ENCODE data around the gene NUDCD2. TPM values are rescaled to one million over a fixed set of nuclear protein-coding genes. Genes with fewer than 3 reads are reported as not detected.
A peak's percentile ranks its signal among the peaks of the same experiment; 100 is the strongest.

The NUDCD2 gene
- total and polyA plus RNA-seq, 2 donors from 2014 or later: 23.1 to 24.3 TPM

DNA sequence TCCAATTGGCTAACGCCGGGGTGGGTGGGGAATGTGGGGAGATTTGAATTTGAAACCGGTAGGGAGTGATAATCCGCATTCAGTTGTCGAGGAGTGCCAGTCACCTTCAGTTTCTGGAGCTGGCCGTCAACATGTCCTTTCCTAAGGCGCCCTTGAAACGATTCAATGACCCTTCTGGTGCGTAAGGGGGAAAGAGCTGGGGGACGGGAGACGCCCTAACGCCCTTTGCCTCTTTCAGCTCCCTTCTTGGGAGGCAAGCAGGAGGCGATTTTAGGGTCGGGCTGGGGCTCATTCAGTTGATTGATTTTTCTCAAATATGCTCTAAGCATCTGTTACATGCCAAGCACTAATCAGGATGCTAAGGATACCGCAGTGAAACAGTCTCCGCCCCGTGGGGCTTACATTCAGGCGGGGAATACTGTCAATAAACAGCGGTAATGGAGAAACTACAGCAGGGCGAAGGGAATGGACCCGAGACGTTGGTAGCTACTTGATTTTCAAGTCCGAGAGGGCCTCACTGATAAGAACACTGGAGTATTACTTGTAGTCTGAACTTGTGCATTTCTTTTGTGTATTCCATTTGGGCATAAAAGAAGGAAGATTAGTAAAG, 765 bp upstream of the NUDCD2 start, which contains the start of gene HMMR:
Gene HMMR (plus strand): TSS at position 71 of the 610 bp plus-strand sequence. CDS start 61 bp downstream, at position 132.
- no peaks in the 10 kb centered on the region for H3K9me3 ChIP-seq (ENCODE audit: control insufficient read depth in 2 of 3, insufficient read depth in 1 of 3, low read length in 3 of 3)
- peak within 1 kb of the TSS; percentile 41 to 100 (median 83) for H3K9ac ChIP-seq (ENCODE audit: low read length in 3 of 3)
- TF ChIP-seq CTCF (IDR thresholded peaks at IDR 0.05; ENCODE audit: borderline replicate concordance, extremely low read depth, insufficient read depth): no peak
- peaks cover 0 to 5% (median 4%) of the 10 kb centered on the region in 3 donors for H3K4me1 ChIP-seq (ENCODE audit: control insufficient read depth in 2 of 3, insufficient read depth in 2 of 3, low read depth in 1 of 3, low read length in 3 of 3)
- intact Hi-C loops (cut with DNase I): no loop called here
- H3K4me3 ChIP-seq (ENCODE audit: low read length in 3 of 3): peak within 1 kb of the TSS; percentile 96 to 100 (median 100)
- FAIRE-seq (no peak), DNase-seq (peak in 2 of 5 donors; percentile 58 to 71)
- H3K27me3 ChIP-seq (ENCODE audit: control insufficient read depth, insufficient read depth, low read length): no peaks in the 10 kb centered on the region
- H3K27ac ChIP-seq (ENCODE audit: low read depth in 2 of 2, low read length in 2 of 2): peak within 1 kb of the TSS; percentile 98 to 100
- H3K36me3 ChIP-seq (ENCODE audit: control insufficient read depth in 2 of 3, insufficient read depth in 3 of 3, low read length in 3 of 3): no peaks in the 10 kb centered on the region

DNA sequence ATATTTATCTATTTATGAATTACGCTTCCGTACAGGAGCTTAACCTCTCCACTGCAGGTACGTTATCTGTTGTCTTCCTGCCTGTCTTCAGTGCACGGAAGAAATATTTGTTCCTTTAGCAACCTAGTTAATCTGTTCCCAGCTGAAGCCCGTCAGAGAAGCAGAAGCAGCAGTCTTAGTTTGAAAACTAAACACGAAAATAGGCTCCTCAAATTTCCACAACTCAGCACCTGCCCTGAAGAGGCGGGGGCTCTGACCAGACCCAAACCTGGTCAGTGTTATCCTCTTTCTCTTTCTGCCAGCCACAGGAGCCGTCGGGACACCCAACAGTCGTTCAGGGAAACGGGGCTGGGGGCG, 462 bp downstream of the NUDCD2 start:
- intact Hi-C loops (cut with DNase I): no loop called here
- FAIRE-seq: no peak
- no peak for DNase-seq

DNA sequence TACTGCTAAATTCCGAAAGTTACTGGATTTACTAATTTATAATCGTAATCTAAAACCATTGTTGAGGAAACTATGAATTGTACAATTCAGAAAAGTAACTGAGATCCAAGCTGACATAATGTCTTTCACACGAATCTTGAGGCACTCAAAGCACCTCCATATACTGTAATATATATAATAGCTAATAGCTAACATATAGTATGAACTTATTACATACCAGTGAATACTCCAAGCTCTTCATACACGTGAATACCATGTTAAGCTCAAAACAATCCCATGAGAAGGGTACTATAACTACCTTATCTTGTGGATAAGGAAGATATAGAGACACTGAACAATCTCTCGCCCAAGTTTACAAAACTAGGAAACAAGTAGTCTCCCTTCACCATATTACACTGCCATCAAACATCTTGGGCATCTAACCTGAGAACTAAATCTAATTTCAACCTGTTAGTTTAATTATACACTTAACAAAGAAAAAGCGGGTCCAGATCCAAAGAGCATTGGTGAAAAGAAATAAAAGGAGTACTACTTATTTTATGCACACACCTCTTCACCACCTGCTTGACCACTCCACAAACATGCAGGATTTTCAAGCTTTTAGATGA, 1.0 kb downstream of the NUDCD2 start:
- intact Hi-C loops (cut with DNase I): no loop called here
- TF ChIP-seq CTCF (IDR thresholded peaks at IDR 0.05; ENCODE audit: borderline replicate concordance, extremely low read depth, insufficient read depth): no peak
- H3K9ac ChIP-seq (ENCODE audit: low read length in 3 of 3): peak overlapping the region; percentile 24 to 100 (median 83)
- FAIRE-seq (no peak), DNase-seq (no peak)
- peaks cover 0 to 5% (median 4%) of the 10 kb centered on the region in 3 donors for H3K4me1 ChIP-seq (ENCODE audit: control insufficient read depth in 2 of 3, insufficient read depth in 2 of 3, low read depth in 1 of 3, low read length in 3 of 3)
- H3K27me3 ChIP-seq (ENCODE audit: control insufficient read depth, insufficient read depth, low read length): no peaks in the 10 kb centered on the region
- peaks cover 0 to 3% (median 2%) of the 10 kb centered on the region in 3 donors for H3K36me3 ChIP-seq (ENCODE audit: control insufficient read depth in 2 of 3, insufficient read depth in 3 of 3, low read length in 3 of 3)
- H3K4me3 ChIP-seq (ENCODE audit: low read length in 3 of 3): peak overlapping the region; percentile 96 to 100 (median 100)
- peak overlapping the region in 1 of 2 donors; percentile 100 for H3K27ac ChIP-seq (ENCODE audit: low read depth in 2 of 2, low read length in 2 of 2)
- H3K9me3 ChIP-seq (ENCODE audit: control insufficient read depth in 2 of 3, insufficient read depth in 1 of 3, low read length in 3 of 3): no peaks in the 10 kb centered on the region

More for the DNA sequence above, 462 bp downstream of the NUDCD2 start:
- TF ChIP-seq CTCF (IDR thresholded peaks at IDR 0.05; ENCODE audit: borderline replicate concordance, extremely low read depth, insufficient read depth): no peak
- Histone ChIP-seq H3K27ac (ENCODE audit: low read depth in 2 of 2, low read length in 2 of 2) (peak overlapping the region; percentile 98 to 100), H3K36me3 (ENCODE audit: control insufficient read depth in 2 of 3, insufficient read depth in 3 of 3, low read length in 3 of 3) (peaks cover 0 to 3% (median 2%) of the 10 kb centered on the region in 3 donors), H3K4me1 (ENCODE audit: control insufficient read depth in 2 of 3, insufficient read depth in 2 of 3, low read depth in 1 of 3, low read length in 3 of 3) (peaks cover 0 to 5% (median 4%) of the 10 kb centered on the region in 3 donors), H3K9ac (ENCODE audit: low read length in 3 of 3) (peak overlapping the region; percentile 24 to 100 (median 83)), H3K27me3 (ENCODE audit: control insufficient read depth, insufficient read depth, low read length) (no peaks in the 10 kb centered on the region), H3K4me3 (ENCODE audit: low read length in 3 of 3) (peak overlapping the region; percentile 96 to 100 (median 100)), H3K9me3 (ENCODE audit: control insufficient read depth in 2 of 3, insufficient read depth in 1 of 3, low read length in 3 of 3) (no peaks in the 10 kb centered on the region)
